SJSA1 (cell line): ENCODE results near the gene ZBTB22. TPM values are rescaled to one million over a fixed set of nuclear protein-coding genes. Genes with fewer than 3 reads are reported as not detected.

Experiments used
- DNase-seq, 2 experiments: peaks; one replicate each; pipeline ENCODE4 v3.0.0-alpha.2; 2015 to 2020; ENCODE audit warnings: low spot score in 2 of 2, low read depth in 1 of 2
- H3K27ac ChIP-seq: fragments of 250-450 bp; sonication (Bioruptor Pico); 2 replicates; pipeline ENCODE4 v1.5.1; 2020; ENCODE audit warnings: mild to moderate bottlenecking, moderate library complexity
- H3K27me3 ChIP-seq: fragments of 250-450 bp; sonication (Bioruptor Pico); replicated peaks from 2 replicates; pipeline ENCODE4 v1.5.1; 2020; ENCODE audit warnings: mild to moderate bottlenecking, moderate library complexity
- H3K36me3 ChIP-seq: fragments of 250-450 bp; sonication (Bioruptor Pico); 2 replicates; pipeline ENCODE4 v1.5.1; 2020; ENCODE audit warnings: mild to moderate bottlenecking
- H3K4me1 ChIP-seq: fragments of 250-450 bp; sonication (Bioruptor Pico); replicated peaks from 2 replicates; pipeline ENCODE4 v1.6.1; 2021; ENCODE audit warnings: mild to moderate bottlenecking
- H3K4me3 ChIP-seq: fragments of 250-450 bp; sonication (Bioruptor Pico); 2 replicates; pipeline ENCODE4 v1.5.1; 2020; ENCODE audit warnings: mild to moderate bottlenecking
- H3K9me3 ChIP-seq: fragments of 250-450 bp; sonication (Bioruptor Pico); replicated peaks from 2 replicates; pipeline ENCODE4 v1.5.1; 2020; ENCODE audit warnings: mild to moderate bottlenecking
- total RNA-seq: library from RNA; depleted of rRNA; stranded (reverse); fragments of >200 nt; shearing (Covaris generic); gene quantifications from 2 replicates; pipeline ENCODE4 v1.2.3, GENCODE V29; 2014

ZBTB22 gene
- total RNA-seq, 1 experiment from 2014 or later: 10.1 TPM

DNA sequence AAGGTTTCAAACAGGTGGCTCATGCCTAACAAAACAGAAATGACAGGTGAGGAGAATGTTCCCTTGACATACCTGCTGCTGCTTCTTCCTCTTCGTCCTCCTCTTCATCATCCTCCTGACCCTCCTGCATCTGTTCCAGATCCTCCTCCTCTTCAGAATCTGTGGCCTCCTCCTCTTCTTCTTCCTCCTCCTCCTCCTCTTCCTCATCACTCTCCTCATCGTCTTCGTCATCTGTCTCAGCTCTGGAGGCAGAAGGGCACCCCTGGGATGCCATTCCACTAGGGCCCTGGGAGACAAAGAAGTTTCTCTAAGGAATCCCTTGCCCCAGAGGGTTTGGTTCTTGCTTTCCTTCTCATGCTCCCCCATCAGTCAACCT is 2.4 kb upstream of the ZBTB22 start:
- H3K4me3 ChIP-seq: no peak overlapping the region
- H3K27ac ChIP-seq: no peak overlapping the region
- no peaks in the 10 kb centered on the region for H3K27me3 ChIP-seq
- H3K9me3 ChIP-seq: no peaks in the 10 kb centered on the region
- peaks cover 44% of the 10 kb centered on the region for H3K36me3 ChIP-seq
- DNase-seq: no peak
- H3K4me1 ChIP-seq: peaks cover 43% of the 10 kb centered on the region

DNA sequence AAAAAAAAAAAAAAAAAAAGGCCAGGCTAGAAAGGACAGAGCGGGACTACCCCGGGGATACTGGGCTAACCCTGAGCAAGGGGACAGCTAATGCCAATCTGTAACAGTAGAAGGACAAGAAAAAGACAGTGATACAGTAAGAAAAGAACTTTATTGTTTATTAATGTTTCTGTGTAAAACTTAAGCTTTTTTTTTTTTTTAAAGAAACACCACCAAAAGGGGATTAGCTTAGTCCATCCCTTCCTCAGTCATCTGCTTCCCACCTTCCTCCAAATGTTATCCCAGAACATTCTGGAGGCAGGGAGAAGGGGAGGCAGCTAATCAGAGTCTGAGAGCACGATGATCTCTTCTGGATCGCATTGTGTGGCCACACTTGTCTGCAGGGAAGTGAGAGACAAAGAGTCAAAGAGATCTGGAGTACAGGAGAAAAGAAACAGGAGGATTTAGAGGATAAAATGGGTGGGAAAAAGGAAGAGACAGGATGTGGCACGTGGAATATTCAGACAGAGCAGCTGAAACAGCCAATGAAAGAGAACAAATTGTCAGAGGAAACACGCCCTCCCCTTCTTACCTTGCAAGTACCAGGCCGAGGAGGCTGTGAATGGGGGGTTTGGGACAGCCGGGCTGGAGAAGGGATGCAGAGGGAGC is 1.0 kb upstream of the ZBTB22 start:
- H3K27me3 ChIP-seq: no peaks in the 10 kb centered on the region
- peaks cover 44% of the 10 kb centered on the region for H3K4me1 ChIP-seq
- DNase-seq: no peak
- no peak overlapping the region; the same call in 1 of the 2 replicates for H3K4me3 ChIP-seq
- H3K9me3 ChIP-seq: no peaks in the 10 kb centered on the region
- H3K27ac ChIP-seq: no peak overlapping the region
- H3K36me3 ChIP-seq: peaks cover 47% of the 10 kb centered on the region

DNA sequence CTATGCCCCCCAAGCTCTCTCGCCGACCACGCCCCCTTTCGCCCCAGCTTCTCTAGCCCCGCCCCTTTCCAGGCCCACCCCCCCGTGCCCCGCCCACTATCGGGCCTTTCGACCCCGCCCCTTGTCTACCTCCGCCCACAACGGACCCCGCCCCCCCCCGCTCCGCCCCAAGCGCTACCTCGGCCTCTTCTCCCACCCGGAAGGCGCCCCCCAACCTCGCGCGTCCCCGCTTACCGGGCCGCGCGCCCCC is 200 bp downstream of the ZBTB22 start:
- no peak for DNase-seq
- H3K4me3 ChIP-seq: peak overlapping the region; percentile 52
- H3K27ac ChIP-seq: no peak overlapping the region
- H3K36me3 ChIP-seq: peaks cover 51% of the 10 kb centered on the region
- H3K9me3 ChIP-seq: no peaks in the 10 kb centered on the region
- peaks cover 44% of the 10 kb centered on the region for H3K4me1 ChIP-seq
- no peaks in the 10 kb centered on the region for H3K27me3 ChIP-seq

DNA sequence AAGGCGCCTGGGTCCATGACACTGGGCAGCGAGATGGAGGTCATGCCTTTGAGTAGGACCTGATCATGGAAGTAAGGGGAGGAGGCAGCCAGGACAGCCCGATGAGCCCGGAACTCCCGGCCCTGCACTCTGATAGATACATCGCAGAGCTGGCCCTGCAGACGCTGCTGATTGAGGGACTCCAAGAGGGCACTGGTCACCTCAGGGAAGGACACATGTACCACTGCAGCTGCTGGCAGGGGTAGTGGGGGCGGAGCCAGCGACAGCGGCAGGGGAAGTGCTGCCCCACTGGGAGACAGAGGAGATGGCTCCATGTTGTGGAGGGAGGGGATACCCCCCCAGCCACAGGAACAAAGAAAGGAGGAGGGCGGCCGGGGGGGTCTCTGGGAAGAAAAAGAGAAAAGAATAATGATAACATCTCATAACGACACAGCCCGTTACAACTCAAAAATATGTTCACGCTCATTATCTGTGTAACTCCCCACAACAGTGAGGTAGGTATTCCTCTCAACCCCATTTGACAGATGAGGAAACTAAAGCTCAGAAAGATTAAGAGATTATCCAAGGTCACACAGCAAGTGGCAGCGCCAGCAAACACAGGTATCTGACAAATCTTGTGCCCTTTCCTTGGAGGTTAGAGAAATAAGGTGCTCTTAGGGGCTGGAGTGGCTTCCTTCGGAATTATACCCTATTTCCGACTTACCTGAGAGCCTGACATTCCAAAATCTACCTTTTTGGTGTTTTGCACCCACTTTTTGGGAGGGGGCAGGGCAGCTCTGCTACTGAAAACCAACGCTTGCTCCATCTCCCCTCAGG is 733 bp downstream of the ZBTB22 start:
- peak overlapping the region; percentile 52 for H3K4me3 ChIP-seq
- H3K36me3 ChIP-seq: peaks cover 52% of the 10 kb centered on the region
- H3K27me3 ChIP-seq: no peaks in the 10 kb centered on the region
- no peaks in the 10 kb centered on the region for H3K9me3 ChIP-seq
- DNase-seq: no peak
- H3K27ac ChIP-seq: no peak overlapping the region
- peaks cover 46% of the 10 kb centered on the region for H3K4me1 ChIP-seq

DNA sequence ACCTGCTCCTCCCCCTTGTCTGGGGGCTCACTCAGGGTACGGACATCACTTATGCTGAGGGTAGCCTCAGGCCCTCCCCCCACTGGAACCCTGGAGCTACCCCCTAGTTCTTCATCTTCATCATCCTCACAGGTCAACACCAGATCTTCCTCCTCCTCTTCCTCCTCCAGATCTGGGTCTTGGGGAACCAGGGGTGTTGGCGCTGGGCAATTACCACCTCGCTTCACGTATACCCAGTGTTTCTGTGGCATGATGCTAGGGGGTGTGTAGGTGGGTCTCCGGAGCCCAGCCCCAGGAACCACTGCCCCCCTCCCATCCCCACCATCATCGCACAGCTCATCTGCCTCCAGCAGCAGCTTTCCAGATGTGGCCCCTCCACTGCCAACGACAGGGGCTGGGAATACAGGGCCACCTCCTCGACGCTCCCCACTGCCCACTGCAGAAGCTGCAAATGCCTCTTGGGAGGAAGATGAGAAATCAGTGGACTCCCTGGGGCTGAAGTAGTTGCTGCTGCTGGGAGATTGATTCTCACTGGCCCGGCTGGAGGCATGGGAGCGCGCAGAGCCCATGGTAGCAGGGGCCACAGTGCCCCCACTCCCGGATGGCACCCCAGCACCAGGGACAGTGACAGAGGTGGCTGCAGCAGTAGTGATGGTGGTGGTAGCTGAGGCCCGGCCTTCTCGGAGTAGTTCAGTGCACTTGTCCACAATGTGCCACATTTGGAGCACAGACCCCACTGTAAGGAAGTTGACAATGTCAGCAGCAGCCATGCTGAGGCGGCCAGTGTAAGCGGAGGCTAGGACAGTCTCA is 1.5 kb downstream of the ZBTB22 start:
- peaks cover 38% of the 10 kb centered on the region for H3K4me1 ChIP-seq
- no peak overlapping the region for H3K4me3 ChIP-seq
- DNase-seq: no peak
- no peaks in the 10 kb centered on the region for H3K9me3 ChIP-seq
- peaks cover 46% of the 10 kb centered on the region for H3K36me3 ChIP-seq
- no peak overlapping the region for H3K27ac ChIP-seq
- H3K27me3 ChIP-seq: no peaks in the 10 kb centered on the region

DNA sequence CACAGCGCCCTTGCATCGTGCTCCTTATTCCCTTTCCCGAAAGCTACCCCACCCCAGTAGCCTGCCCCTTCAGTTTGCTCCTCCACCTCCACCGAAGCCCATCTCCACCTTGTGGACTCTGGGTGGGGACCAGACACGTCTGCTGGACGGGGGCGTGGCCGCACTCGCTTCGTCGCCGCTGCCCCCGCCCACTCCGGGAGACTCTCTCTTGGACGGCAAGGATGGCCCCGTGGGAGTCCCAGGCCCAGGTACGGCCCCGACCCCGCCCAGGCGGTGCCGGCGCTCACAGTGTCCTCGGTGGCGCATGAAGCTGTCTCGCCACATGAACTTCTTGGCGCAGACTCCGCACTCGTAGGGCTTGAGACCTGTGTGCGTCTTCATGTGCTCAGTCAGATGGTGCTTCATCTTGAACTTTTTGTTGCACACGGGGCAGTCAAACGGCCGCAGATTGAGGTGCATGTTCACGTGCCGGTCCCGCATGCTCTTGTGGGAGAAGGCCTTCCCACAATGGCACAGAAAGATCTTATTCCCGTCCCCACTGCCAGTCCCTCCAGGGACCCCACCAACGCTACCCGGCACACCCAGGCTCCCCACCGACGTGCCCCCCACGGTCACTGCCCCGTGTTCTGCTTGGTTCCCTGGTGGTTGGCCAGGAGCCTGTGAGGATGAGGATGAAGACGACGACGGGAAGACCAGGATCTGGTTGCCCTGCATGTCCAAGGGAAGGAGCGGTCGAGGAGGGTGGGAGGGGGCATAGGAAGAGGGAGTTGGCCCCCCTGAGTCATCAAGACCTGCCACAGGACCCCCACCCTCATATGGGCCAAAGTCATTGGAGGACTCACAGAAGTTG is 2.4 kb downstream of the ZBTB22 start:
- DNase-seq: no peak
- peak overlapping the region; percentile 69; the same call in 1 of the 2 replicates for H3K4me3 ChIP-seq
- H3K27me3 ChIP-seq: no peaks in the 10 kb centered on the region
- H3K27ac ChIP-seq: peak overlapping the region; percentile 84
- no peaks in the 10 kb centered on the region for H3K9me3 ChIP-seq
- peaks cover 30% of the 10 kb centered on the region for H3K4me1 ChIP-seq
- peaks cover 44% of the 10 kb centered on the region for H3K36me3 ChIP-seq

DNA sequence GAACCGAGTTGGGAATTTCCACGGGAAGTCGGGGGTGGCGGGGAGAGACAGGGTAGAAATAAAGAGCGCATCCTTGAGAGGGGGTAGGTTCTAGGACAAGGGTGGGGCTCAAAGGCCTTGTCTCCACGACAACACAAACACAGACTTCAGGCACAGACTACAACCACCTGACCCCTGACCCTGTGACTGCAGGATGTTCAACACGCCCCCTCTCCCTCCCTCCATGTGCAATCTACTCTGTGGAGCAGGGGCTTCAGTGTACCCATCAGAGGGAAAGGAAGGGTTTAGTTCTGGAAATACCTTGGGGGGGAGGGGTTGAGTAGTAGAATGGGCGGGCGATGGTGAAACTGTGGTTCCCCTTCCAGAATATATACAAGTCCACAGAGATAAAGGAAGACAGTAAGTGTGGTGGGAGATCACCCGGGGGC is 3.0 kb downstream of the ZBTB22 start:
- peaks cover 29% of the 10 kb centered on the region for H3K4me1 ChIP-seq
- peak overlapping the region; percentile 84 for H3K27ac ChIP-seq
- H3K27me3 ChIP-seq: no peaks in the 10 kb centered on the region
- H3K9me3 ChIP-seq: no peaks in the 10 kb centered on the region
- H3K36me3 ChIP-seq: peaks cover 42% of the 10 kb centered on the region
- H3K4me3 ChIP-seq: peak overlapping the region; percentile 69
- peak; percentile 69 to 74 for DNase-seq

DNA sequence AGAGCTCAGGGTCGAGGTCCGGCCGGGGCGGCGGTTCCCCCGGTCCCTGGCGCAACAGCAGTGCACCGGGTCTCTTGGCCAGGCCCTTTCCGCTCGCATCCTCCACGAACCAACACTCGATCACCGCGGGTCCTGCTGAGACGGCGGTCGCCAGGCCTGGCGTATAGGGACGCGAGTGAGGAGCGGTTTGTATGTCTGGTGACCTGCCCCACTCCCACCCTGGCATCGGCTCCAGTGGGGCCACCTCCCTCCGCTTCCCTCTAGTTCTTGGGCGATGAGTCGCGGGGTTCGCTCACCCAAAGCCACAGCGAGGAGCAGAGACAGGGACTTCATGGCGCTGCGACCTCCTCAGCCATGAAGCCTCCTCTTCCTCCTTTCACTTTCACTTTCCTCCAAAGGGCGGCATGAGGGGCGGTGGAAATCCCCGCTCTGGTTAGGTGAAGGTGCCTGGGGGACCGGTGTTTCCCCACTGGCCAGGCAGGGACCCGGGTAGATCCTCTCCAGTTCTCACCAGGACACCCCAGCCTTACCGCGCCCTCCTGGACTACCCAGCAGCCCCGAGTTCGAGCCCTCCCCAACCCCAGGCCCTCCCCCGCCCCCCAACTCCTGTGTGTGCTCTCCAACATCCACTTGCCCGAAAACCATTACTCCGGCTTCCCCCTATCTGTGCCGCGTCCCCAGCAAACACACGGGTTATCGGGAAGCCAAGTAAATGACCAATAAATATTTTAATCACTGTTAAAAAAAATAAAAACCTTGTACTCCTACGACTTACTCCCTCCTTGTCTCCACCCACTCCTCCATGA is 3.6 kb downstream of the ZBTB22 start, which contains the start of gene TAPBP:
Gene TAPBP (minus strand): TSS at position 370 of the 806 bp plus-strand sequence. CDS start 37 bp downstream, at position 333.
- DNase-seq: peak; percentile 72 to 89
- peak within 1 kb of the TSS; percentile 69 for H3K4me3 ChIP-seq
- H3K27ac ChIP-seq: peak within 1 kb of the TSS; percentile 84
- H3K9me3 ChIP-seq: no peaks in the 10 kb centered on the region
- H3K4me1 ChIP-seq: peaks cover 28% of the 10 kb centered on the region
- H3K36me3 ChIP-seq: peaks cover 36% of the 10 kb centered on the region
- no peaks in the 10 kb centered on the region for H3K27me3 ChIP-seq

DNA sequence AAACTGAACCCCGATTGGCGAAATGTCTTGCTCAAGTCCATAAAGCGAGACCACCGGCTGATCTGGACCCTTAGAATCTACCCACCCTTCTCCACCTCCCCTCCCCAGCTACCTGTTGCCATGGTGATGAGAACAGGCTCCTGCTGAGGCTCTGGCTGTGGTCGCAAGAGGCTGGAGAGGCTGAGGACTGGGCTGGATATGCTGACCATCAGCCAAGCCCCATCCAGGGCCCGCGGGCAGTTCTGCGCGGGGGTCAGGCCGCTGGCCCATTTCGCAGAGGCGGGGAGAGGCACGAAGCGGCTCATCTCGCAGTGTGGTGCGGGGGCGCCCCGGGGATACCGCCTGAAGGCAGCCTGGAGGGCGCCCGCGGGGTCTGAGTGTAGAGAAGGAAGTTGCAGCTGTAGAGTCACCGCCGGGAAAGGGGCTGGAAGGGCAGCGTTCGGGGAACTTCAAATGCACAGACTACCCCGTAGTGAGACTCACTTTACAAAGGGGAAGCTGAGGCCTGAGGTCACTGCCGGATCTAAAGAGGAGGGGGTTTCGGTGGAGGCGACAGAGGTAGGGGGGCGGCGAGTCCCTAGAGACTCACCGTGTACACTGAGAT is 4.3 kb downstream of the ZBTB22 start:
- H3K4me3 ChIP-seq: peak overlapping the region; percentile 69
- H3K4me1 ChIP-seq: peaks cover 22% of the 10 kb centered on the region
- DNase-seq: peak in 1 of 2 experiments; percentile 58
- peak overlapping the region; percentile 84 for H3K27ac ChIP-seq
- H3K27me3 ChIP-seq: no peaks in the 10 kb centered on the region
- no peaks in the 10 kb centered on the region for H3K9me3 ChIP-seq
- peaks cover 36% of the 10 kb centered on the region for H3K36me3 ChIP-seq

DNA sequence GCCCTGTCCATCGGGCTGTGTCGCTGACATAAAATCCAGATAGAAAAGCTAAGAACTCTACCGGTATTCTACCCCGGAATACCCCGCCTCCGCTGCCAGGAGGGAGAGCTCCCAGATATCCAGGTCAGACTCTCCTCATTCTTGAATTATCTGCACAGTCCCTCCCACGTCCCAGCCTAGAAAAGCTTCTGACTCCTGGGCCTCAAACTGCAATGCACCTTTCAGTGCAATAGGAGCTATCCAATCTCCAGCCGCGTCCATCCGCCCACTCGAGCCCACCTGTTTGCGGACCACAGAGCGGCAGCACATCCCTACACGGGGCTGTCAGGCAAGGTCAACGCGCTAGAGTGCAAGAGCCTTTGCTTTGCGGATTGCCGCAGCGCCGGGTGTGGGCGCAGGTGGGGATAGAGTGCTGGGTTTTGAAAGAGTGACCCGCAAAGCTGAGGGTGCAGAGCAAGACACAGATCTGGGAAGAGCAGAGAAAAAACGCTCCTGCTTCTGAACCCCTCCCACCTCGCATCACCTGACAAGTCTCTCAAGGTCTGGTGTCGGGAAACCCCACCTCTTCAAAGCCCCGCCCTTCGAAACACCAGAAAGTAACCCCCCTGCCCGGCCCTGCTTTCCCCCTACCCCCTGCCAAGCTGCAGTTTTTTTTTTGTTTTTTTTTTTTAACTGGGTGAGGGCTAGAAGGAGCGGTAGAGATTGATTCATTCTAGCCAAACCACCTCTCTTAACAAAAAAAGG is 5.0 kb downstream of the ZBTB22 start:
- H3K4me1 ChIP-seq: peaks cover 22% of the 10 kb centered on the region
- no peaks in the 10 kb centered on the region for H3K9me3 ChIP-seq
- H3K27me3 ChIP-seq: no peaks in the 10 kb centered on the region
- no peak overlapping the region for H3K27ac ChIP-seq
- peak overlapping the region; percentile 69 for H3K4me3 ChIP-seq
- H3K36me3 ChIP-seq: peaks cover 41% of the 10 kb centered on the region
- no peak for DNase-seq

DNA sequence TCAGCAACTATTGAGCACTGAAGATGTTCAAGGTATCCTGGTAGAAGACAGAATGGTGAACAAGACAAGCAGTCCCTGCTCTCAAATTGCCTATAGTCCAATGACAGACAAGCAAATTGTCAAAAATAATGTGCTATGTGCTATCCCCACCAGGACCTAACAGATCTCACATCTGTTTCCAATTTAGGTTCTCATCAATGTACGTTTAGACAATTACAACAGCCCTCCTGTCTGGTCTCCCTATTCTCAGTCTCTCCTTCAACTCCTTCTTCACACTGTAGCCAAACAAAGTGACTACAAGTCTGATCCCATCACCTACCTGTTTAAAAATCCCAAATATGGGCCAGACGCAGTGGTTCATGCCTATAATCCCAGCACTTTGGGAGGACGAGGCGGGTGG is 11.2 kb downstream of the ZBTB22 start:
- H3K9me3 ChIP-seq: no peaks in the 10 kb centered on the region
- no peak overlapping the region for H3K27ac ChIP-seq
- no peaks in the 10 kb centered on the region for H3K27me3 ChIP-seq
- peaks cover 72% of the 10 kb centered on the region for H3K36me3 ChIP-seq
- H3K4me3 ChIP-seq: no peak overlapping the region
- DNase-seq: no peak
- no peaks in the 10 kb centered on the region for H3K4me1 ChIP-seq

DNA sequence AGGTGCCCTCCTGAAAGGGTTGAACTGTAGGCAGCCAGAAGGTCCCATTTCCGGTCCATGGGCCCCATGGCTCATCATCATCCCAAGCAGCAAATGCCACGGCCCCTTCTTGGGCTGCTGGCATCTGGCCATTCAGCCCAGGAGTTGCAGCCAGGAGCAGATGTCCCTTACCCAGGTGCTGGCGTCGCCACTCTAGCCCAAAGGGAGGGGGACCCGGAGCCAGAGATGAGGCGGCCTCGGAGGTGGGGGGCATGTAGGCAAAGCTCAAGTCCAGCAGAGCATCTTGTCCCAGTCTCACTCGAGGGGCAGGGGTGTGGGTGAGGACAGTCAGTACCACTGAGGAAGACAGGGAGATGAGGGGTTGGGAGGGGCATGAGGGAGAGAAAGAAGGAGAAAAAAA is 12.5 kb downstream of the ZBTB22 start:
- peaks cover 6% of the 10 kb centered on the region for H3K4me1 ChIP-seq
- H3K27me3 ChIP-seq: no peaks in the 10 kb centered on the region
- DNase-seq: no peak
- peaks cover 74% of the 10 kb centered on the region for H3K36me3 ChIP-seq
- H3K9me3 ChIP-seq: no peaks in the 10 kb centered on the region
- no peak overlapping the region for H3K27ac ChIP-seq
- H3K4me3 ChIP-seq: no peak overlapping the region
